Activated T-cell treated with anti-CD3 and anti-CD28 coated beads, Interleukin-2, amount 50 U/mL, for 48 hours (primary cell): ENCODE data around the gene DDX20.
"Not testable (repeated sequence)": the region's sequence is repeated elsewhere in the genome, so short reads cannot be mapped to it uniquely, and the experiment has no call there.

ENCODE experiments used
- DNase-seq, 2 experiments: peaks; one replicate each; pipeline ENCODE4 v3.0.0-alpha.2; 2020

DDX20 gene

DNA sequence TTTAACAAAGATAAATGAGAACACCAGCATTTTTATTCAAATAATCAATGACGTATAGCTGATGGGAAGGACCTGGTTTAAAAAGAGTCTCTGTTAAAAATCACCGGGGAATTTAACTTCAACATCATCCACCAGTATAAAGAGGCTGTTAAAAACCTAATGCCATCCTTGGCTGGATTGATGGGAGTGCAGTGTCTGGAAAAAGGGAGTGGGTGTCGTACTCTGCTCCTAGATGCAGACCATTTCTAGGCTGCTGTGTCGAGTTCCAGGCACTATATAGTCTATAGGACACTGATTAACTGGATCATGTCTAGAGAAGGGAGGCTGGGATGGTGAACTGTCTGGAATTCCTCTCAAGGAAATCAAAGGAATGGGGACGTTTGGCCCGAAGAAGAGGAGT lies 36.1 kb downstream of the DDX20 start:
- DNase-seq = no peak

- DNase-seq = no peak
These were observed 36.5 kb downstream of the DDX20 start for GRCh38 chr1:111792249-111792648.

GRCh38 chr1:111793923-111794322 lies 38.2 kb downstream of the DDX20 start:
- DNase-seq = no peak

- DNase-seq = no peak
These were observed 39.7 kb downstream of the DDX20 start for GRCh38 chr1:111795401-111795800.

DNA sequence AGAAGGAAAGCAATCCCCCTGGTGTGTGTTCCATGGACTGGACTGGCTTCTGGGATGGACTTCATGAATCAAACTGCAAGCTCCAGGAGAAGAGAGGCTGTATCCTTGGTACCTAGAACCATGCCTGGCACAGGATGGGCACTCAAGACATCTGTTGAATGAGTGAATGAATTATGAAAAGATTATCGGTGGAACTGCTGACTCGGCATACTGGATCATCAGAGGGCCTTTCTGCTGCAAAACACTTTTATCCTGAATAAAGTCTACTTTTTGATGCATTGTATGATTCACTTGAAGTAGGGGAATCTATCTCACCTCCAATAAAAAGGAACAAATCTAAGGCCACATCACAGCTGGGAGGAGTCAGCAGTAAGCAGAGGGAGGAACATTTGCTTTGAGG lies 42.9 kb downstream of the DDX20 start:
- DNase-seq = no peak

GRCh38 chr1:111799722-111800121 lies 44.0 kb downstream of the DDX20 start:
- not testable (repeated sequence) for DNase-seq

- DNase-seq = no peak
These were observed 45.6 kb downstream of the DDX20 start for GRCh38 chr1:111801071-111801850.

DNA sequence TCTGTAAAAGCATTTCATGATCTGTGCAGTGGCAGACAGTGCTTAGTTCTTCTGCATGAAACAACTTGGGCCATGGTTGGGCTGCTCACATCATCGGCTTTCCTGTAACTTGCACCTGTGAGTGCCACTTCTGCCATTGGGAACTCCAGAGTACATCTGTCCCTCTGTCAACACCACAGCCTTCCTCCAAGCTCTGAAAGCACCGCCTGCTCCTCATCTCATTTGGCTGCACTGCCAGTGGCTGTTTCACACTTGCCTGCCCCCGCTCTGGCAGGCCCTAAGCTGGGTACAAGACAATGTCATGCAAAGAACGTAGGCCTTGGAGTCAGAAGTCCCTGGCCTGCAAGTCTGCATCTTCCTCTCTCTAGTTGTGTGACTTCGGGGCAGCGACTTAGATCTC lies 46.4 kb downstream of the DDX20 start:
- DNase-seq = no peak

GRCh38 chr1:111802984-111803383 lies 47.3 kb downstream of the DDX20 start:
- no peak for DNase-seq

GRCh38 chr1:111803951-111804350 lies 48.2 kb downstream of the DDX20 start:
- DNase-seq = no peak

GRCh38 chr1:111804776-111805175 lies 49.1 kb downstream of the DDX20 start:
- no peak for DNase-seq

GRCh38 chr1:111805251-111805650 lies 49.5 kb downstream of the DDX20 start:
- DNase-seq = no peak

GRCh38 chr1:111811891-111812290 lies 56.2 kb downstream of the DDX20 start:
- no peak for DNase-seq

DNA sequence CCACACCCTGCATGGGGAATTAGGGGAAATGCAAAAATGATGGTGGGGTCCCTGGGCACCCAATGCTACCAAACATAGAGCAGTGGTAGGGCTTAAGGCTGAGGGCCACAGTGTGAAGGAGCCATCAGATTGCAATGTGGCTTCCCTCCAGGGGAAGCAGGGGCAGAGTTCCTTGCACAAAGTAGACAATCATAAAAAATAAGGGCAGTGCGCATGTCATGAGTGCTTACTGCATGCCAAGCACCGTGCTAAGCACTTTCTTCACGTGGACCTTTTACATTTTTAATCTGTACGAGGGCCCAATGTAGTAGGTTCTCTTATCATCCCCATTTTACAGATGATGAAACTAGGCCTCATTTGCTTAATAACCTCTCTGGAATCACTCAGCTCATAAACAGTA lies 56.6 kb downstream of the DDX20 start:
- DNase-seq = no peak

- no peak for DNase-seq
These were observed 58.0 kb downstream of the DDX20 start for GRCh38 chr1:111813440-111814304.

GRCh38 chr1:111814305-111814628 lies 58.6 kb downstream of the DDX20 start:
- DNase-seq = no peak

GRCh38 chr1:111814642-111815041 lies 58.9 kb downstream of the DDX20 start:
- DNase-seq = no peak
